GM23338 (cell line): ENCODE results near the gene CCDC197. TPM values are rescaled to one million over a fixed set of nuclear protein-coding genes. Genes with fewer than 3 reads are reported as not detected.

Experiments
- ATAC-seq: fragments of 200-7000 bp; cut with Tn5 transposase; 3 replicates; pipeline ENCODE4 v1.9.1; 2020
- DNase-seq: peaks from one replicate; pipeline ENCODE4 v3.0.0-alpha.2; 2015; ENCODE audit warnings: low spot score
- H2AFZ ChIP-seq: fragments of 200-600 bp; sonication (generic); 2 replicates; pipeline ENCODE4 v1.8.0; 2016; ENCODE audit warnings: antibody characterized with exemption, mild to moderate bottlenecking, moderate library complexity
- H3F3A ChIP-seq: fragments of 200-600 bp; sonication (generic); replicated peaks from 2 replicates; pipeline ENCODE4 v1.8.0; 2017; ENCODE audit warnings: antibody characterized with exemption, mixed run types, low read depth
- H3K27ac ChIP-seq: fragments of 200-600 bp; sonication (generic); 2 replicates; pipeline ENCODE4 v1.6.1; 2016; ENCODE audit warnings: low read depth
- H3K27me3 ChIP-seq: fragments of 200-600 bp; sonication (generic); 2 replicates; pipeline ENCODE4 v1.8.0; 2016; ENCODE audit warnings: mild to moderate bottlenecking, mixed run types, moderate library complexity; ENCODE audit not compliant: insufficient read depth
- H3K36me3 ChIP-seq: fragments of 200-600 bp; sonication (generic); 2 replicates; pipeline ENCODE4 v1.8.0; 2016; ENCODE audit warnings: mild to moderate bottlenecking; ENCODE audit not compliant: insufficient read depth
- H3K4me1 ChIP-seq: fragments of 200-600 bp; sonication (generic); 2 replicates; pipeline ENCODE4 v1.8.0; 2016; ENCODE audit warnings: mild to moderate bottlenecking, moderate library complexity; ENCODE audit not compliant: insufficient read depth
- H3K4me2 ChIP-seq: fragments of 200-600 bp; sonication (generic); 2 replicates; pipeline ENCODE4 v1.7.1; 2017; ENCODE audit warnings: mixed run types
- H3K4me3 ChIP-seq: fragments of 200-600 bp; sonication (generic); 2 replicates; pipeline ENCODE4 v1.6.1; 2016; ENCODE audit warnings: mixed run types
- H3K79me2 ChIP-seq: fragments of 200-600 bp; sonication (generic); replicated peaks from 2 replicates; pipeline ENCODE4 v1.8.0; 2017; ENCODE audit warnings: mild to moderate bottlenecking; ENCODE audit not compliant: insufficient read depth
- H3K9me2 ChIP-seq: fragments of 200-600 bp; sonication (generic); 2 replicates; pipeline ENCODE4 v1.8.0; 2017; ENCODE audit not compliant: insufficient read depth
- H4K20me1 ChIP-seq: fragments of 200-600 bp; sonication (generic); replicated peaks from 2 replicates; pipeline ENCODE4 v1.8.0; 2017; ENCODE audit warnings: mild to moderate bottlenecking; ENCODE audit not compliant: insufficient read depth
- H3K27ac Mint-ChIP-seq: 2 replicates; pipeline ENCODE4 v1.8.0; 2020; ENCODE audit warnings: inconsistent platforms, mild to moderate bottlenecking, moderate library complexity, mixed read lengths
- H3K27me3 Mint-ChIP-seq: 3 replicates; pipeline ENCODE4 v1.8.0; 2022; ENCODE audit warnings: low read depth, mild to moderate bottlenecking, moderate library complexity, mixed read lengths, inconsistent platforms; ENCODE audit not compliant: insufficient read depth, poor library complexity
- H3K36me3 Mint-ChIP-seq: 3 replicates; pipeline ENCODE4 v1.8.0; 2021; ENCODE audit warnings: low read depth, mild to moderate bottlenecking, inconsistent platforms, moderate library complexity, mixed read lengths
- H3K4me1 Mint-ChIP-seq: 3 replicates; pipeline ENCODE4 v1.8.0; 2020; ENCODE audit warnings: mild to moderate bottlenecking, inconsistent platforms, mixed read lengths
- H3K4me3 Mint-ChIP-seq: 3 replicates; pipeline ENCODE4 v1.8.0; 2021; ENCODE audit warnings: moderate library complexity, mild to moderate bottlenecking, inconsistent platforms, mixed read lengths
- H3K9me3 Mint-ChIP-seq: 3 replicates; pipeline ENCODE4 v1.8.0; 2020; ENCODE audit warnings: moderate library complexity, mild to moderate bottlenecking, inconsistent platforms, mixed read lengths
- JUNB ChIP-seq: IDR thresholded peaks from one replicate; pipeline ENCODE4 v1.6.1; 2016; ENCODE audit warnings: antibody characterized with exemption; ENCODE audit not compliant: unreplicated experiment
- NANOG ChIP-seq: IDR thresholded peaks from 2 replicates; pipeline ENCODE4 v1.6.1; 2016; ENCODE audit warnings: antibody characterized with exemption, borderline replicate concordance
- POLR2AphosphoS5 ChIP-seq: IDR thresholded peaks from 2 replicates; pipeline ENCODE4 v1.6.1; 2016; ENCODE audit warnings: antibody characterized with exemption, low read depth
- ZNF331 ChIP-seq: fragments of 250-450 bp; sonication (Bioruptor Pico); IDR thresholded peaks from 2 replicates; pipeline ENCODE4 v1.5.0; 2020; ENCODE audit warnings: low read depth, mild to moderate bottlenecking, moderate library complexity
- polyA plus RNA-seq: library from polyadenylated mRNA; unstranded; fragments of >200 nt; fragmentation: Nextera tagmentation; extraction: Ambion mirVana; gene quantifications from 2 replicates; pipeline ENCODE4 v1.2.1, GENCODE V29; 2016
- total RNA-seq: library from RNA; depleted of rRNA; stranded (reverse); fragments of >200 nt; shearing (Covaris generic); gene quantifications from 2 replicates; pipeline ENCODE4 v1.2.3, GENCODE V29; 2014
- TF ChIP-seq, protein P1 (sequence below), 2 experiments: fragments of 200-600 bp in 1 of 2; sonication (generic) in 1 of 2; conservative IDR thresholded peaks; 2 replicates each; pipeline versions ENCODE4 v1.5.1 to v1.6.1; 2016 to 2017; ENCODE audit warnings: antibody characterized with exemption in 2 of 2, low read depth in 2 of 2, mild to moderate bottlenecking in 2 of 2, moderate library complexity in 1 of 2
- TF ChIP-seq, protein P2 (sequence below): fragments of 250-450 bp; sonication (Bioruptor Pico); IDR thresholded peaks from 2 replicates; pipeline ENCODE4 v1.5.0; 2020; ENCODE audit warnings: mild to moderate bottlenecking, moderate library complexity

Gene CCDC197
- total and polyA plus RNA-seq, 2 experiments from 2014 or later: not detected

DNA sequence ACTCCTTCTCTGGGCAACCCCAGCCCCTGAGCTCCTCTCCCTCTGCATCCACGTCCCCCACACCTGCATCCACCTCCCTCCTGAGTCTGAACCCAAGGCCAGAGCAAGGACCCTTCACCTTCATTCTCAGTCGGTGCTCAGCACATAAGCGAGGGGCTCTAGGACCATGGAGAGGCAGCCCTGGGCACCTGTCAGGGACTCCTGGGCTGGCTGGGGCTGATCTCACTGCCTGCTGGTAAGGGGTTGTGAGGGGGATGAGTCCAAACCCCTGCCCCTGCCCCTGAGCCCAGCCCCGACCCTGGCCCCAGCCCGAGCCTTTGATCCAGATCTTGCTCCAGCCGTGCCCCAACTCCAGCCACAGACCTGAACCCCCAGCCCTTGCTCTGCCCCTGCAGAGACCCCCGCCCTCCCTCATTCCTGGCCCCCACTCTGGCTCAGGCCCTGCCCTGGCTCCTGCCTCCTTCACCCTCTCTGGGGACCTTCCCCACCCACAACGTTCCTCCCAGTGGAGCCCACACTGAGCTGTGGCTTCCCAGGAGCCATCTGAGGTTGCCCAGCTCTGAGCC, 888 bp upstream of the CCDC197 start (continued):
- TF ChIP-seq, protein P1, sequence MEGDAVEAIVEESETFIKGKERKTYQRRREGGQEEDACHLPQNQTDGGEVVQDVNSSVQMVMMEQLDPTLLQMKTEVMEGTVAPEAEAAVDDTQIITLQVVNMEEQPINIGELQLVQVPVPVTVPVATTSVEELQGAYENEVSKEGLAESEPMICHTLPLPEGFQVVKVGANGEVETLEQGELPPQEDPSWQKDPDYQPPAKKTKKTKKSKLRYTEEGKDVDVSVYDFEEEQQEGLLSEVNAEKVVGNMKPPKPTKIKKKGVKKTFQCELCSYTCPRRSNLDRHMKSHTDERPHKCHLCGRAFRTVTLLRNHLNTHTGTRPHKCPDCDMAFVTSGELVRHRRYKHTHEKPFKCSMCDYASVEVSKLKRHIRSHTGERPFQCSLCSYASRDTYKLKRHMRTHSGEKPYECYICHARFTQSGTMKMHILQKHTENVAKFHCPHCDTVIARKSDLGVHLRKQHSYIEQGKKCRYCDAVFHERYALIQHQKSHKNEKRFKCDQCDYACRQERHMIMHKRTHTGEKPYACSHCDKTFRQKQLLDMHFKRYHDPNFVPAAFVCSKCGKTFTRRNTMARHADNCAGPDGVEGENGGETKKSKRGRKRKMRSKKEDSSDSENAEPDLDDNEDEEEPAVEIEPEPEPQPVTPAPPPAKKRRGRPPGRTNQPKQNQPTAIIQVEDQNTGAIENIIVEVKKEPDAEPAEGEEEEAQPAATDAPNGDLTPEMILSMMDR (conservative IDR thresholded peaks at IDR 0.05; ENCODE audit: low read depth in 2 of 2): no peak
- TF ChIP-seq POLR2AphosphoS5: no peak

DNA sequence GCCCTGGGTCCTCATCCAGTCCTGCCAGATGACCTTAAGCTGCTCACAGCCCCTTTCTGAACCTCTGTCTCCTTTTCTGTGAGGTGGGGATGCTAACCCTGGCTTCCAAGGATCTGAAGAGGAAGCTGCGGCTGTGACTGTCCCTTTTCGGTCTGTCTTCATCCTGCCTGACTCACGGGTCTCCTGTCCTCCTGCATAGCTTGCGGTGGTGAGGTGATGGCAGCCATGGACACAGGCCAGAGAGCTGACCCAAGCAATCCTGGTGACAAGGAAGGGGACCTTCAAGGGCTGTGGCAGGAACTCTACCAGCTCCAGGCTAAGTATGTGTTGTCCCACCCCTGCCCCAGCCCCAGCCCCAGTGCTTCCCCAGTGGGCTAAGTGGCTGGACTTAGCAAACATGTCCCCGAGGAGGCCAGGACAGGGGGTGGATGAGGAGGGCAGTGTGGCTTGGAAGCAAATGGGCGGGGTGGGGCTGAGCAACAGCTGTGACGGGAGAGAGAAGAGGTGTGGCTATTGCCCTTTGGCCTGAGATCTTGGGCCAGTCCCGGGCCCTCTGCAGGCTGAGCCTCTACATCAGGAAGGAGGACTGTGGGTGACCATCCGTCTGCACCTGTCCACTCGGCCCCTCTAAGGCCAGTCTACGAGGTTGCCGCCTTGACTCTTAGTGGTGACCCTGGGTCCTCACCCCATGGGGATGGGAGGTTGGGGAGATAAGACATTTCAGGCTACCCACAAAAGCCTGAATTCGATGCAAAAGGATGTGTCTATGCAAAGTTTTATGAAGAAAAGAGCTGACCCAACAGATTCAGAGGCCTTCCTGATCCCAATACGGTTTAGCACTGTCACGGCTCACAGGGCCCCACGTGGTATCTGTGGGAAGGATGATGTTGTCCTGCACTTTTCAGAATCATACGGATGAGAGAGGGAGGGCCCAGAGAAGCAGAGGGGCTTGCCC, 1.1 kb downstream of the CCDC197 start:
- no peaks in the 10 kb centered on the region for H3K9me3 Mint-ChIP-seq
- H3K27ac Mint-ChIP-seq: no peak overlapping the region
- no peak overlapping the region for H3K4me3 Mint-ChIP-seq
- DNase-seq: no peak
- peaks cover 5% of the 10 kb centered on the region for H3K27me3 Mint-ChIP-seq
- H2AFZ ChIP-seq: no peak overlapping the region
- no peak overlapping the region for H3K4me3 ChIP-seq
- H3K79me2 ChIP-seq: no peaks in the 10 kb centered on the region
- H3K27ac ChIP-seq: no peak overlapping the region
- H3K36me3 ChIP-seq: no peaks in the 10 kb centered on the region
- no peaks in the 10 kb centered on the region for H4K20me1 ChIP-seq
- no peaks in the 10 kb centered on the region for H3K36me3 Mint-ChIP-seq
- TF ChIP-seq JUNB (no peak), NANOG (no peak), POLR2AphosphoS5 (no peak), ZNF331 (no peak)
- TF ChIP-seq, protein P2, sequence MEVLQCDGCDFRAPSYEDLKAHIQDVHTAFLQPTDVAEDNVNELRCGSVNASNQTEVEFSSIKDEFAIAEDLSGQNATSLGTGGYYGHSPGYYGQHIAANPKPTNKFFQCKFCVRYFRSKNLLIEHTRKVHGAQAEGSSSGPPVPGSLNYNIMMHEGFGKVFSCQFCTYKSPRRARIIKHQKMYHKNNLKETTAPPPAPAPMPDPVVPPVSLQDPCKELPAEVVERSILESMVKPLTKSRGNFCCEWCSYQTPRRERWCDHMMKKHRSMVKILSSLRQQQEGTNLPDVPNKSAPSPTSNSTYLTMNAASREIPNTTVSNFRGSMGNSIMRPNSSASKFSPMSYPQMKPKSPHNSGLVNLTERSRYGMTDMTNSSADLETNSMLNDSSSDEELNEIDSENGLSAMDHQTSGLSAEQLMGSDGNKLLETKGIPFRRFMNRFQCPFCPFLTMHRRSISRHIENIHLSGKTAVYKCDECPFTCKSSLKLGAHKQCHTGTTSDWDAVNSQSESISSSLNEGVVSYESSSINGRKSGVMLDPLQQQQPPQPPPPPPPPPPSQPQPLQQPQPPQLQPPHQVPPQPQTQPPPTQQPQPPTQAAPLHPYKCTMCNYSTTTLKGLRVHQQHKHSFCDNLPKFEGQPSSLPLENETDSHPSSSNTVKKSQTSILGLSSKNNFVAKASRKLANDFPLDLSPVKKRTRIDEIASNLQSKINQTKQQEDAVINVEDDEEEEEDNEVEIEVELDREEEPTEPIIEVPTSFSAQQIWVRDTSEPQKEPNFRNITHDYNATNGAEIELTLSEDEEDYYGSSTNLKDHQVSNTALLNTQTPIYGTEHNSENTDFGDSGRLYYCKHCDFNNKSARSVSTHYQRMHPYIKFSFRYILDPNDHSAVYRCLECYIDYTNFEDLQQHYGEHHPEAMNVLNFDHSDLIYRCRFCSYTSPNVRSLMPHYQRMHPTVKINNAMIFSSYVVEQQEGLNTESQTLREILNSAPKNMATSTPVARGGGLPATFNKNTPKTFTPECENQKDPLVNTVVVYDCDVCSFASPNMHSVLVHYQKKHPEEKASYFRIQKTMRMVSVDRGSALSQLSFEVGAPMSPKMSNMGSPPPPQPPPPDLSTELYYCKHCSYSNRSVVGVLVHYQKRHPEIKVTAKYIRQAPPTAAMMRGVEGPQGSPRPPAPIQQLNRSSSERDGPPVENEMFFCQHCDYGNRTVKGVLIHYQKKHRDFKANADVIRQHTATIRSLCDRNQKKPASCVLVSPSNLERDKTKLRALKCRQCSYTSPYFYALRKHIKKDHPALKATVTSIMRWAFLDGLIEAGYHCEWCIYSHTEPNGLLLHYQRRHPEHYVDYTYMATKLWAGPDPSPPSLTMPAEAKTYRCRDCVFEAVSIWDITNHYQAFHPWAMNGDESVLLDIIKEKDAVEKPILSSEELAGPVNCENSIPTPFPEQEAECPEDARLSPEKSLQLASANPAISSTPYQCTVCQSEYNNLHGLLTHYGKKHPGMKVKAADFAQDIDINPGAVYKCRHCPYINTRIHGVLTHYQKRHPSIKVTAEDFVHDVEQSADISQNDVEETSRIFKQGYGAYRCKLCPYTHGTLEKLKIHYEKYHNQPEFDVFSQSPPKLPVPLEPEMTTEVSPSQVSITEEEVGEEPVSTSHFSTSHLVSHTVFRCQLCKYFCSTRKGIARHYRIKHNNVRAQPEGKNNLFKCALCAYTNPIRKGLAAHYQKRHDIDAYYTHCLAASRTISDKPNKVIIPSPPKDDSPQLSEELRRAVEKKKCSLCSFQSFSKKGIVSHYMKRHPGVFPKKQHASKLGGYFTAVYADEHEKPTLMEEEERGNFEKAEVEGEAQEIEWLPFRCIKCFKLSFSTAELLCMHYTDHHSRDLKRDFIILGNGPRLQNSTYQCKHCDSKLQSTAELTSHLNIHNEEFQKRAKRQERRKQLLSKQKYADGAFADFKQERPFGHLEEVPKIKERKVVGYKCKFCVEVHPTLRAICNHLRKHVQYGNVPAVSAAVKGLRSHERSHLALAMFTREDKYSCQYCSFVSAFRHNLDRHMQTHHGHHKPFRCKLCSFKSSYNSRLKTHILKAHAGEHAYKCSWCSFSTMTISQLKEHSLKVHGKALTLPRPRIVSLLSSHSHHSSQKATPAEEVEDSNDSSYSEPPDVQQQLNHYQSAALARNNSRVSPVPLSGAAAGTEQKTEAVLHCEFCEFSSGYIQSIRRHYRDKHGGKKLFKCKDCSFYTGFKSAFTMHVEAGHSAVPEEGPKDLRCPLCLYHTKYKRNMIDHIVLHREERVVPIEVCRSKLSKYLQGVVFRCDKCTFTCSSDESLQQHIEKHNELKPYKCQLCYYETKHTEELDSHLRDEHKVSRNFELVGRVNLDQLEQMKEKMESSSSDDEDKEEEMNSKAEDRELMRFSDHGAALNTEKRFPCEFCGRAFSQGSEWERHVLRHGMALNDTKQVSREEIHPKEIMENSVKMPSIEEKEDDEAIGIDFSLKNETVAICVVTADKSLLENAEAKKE (CRISPR knock-in tag): no peak
- ATAC-seq: no peak
- no peaks in the 10 kb centered on the region for H3K4me1 ChIP-seq
- no peak overlapping the region for H3K4me2 ChIP-seq
- peaks cover 10% of the 10 kb centered on the region for H3K4me1 Mint-ChIP-seq
- no peaks in the 10 kb centered on the region for H3F3A ChIP-seq
- no peaks in the 10 kb centered on the region for H3K27me3 ChIP-seq
- H3K9me2 ChIP-seq: no peaks in the 10 kb centered on the region
